Mesendoderm (in vitro differentiated cells): Measurements from ENCODE around the gene KIF6.

ENCODE experiments used
- DNase-seq: peaks from one replicate; pipeline ENCODE4 v3.0.0; 2013
- H2AK5ac ChIP-seq: 2 replicates; pipeline ENCODE4 v1.6.1; 2013; ENCODE audit warnings: low read length, inconsistent platforms
- H2BK120ac ChIP-seq: 2 replicates; pipeline ENCODE4 v1.6.1; 2013; ENCODE audit warnings: low read depth, mild to moderate bottlenecking, low read length, moderate library complexity, mixed read lengths
- H2BK15ac ChIP-seq: replicated peaks from 2 replicates; pipeline ENCODE4 v1.6.1; 2013; ENCODE audit warnings: low read depth, mild to moderate bottlenecking, moderate library complexity
- H2BK5ac ChIP-seq: 2 replicates; pipeline ENCODE4 v1.6.1; 2013; ENCODE audit warnings: low read length, inconsistent platforms
- H3K18ac ChIP-seq: 2 replicates; pipeline ENCODE4 v1.6.1; 2013; ENCODE audit warnings: mild to moderate bottlenecking, low read length, mixed read lengths
- H3K23ac ChIP-seq: one replicate; pipeline ENCODE4 v1.6.1; 2013; ENCODE audit warnings: low read length
- H3K27ac ChIP-seq: 2 replicates; pipeline ENCODE4 v1.5.1; 2013; ENCODE audit warnings: low read depth, mild to moderate bottlenecking, inconsistent platforms, low read length, moderate library complexity
- H3K27me3 ChIP-seq: 2 replicates; pipeline ENCODE4 v1.6.1; 2013; ENCODE audit warnings: low read length, control low read depth, mild to moderate bottlenecking, inconsistent platforms; ENCODE audit not compliant: insufficient read depth, poor library complexity
- H3K36me3 ChIP-seq: 2 replicates; pipeline ENCODE4 v1.6.1; 2013; ENCODE audit warnings: low read length, inconsistent platforms; ENCODE audit not compliant: control insufficient read depth, insufficient read depth
- H3K4ac ChIP-seq: one replicate; pipeline ENCODE4 v1.6.1; 2013; ENCODE audit warnings: low read depth, mild to moderate bottlenecking, low read length, moderate library complexity
- H3K4me1 ChIP-seq: 2 replicates; pipeline ENCODE4 v1.6.1; 2013; ENCODE audit warnings: low read depth, low read length, inconsistent platforms; ENCODE audit not compliant: control insufficient read depth
- H3K4me2 ChIP-seq: 2 replicates; pipeline ENCODE4 v1.6.1; 2013; ENCODE audit warnings: low read length
- H3K4me3 ChIP-seq: 2 replicates; pipeline ENCODE4 v1.5.1; 2013; ENCODE audit warnings: mild to moderate bottlenecking, low read length
- H3K56ac ChIP-seq: one replicate; pipeline ENCODE4 v1.6.1; 2013; ENCODE audit warnings: low read length
- H3K79me1 ChIP-seq: 2 replicates; pipeline ENCODE4 v1.6.1; 2013; ENCODE audit warnings: low read length, inconsistent platforms
- H3K79me2 ChIP-seq: 2 replicates; pipeline ENCODE4 v1.6.1; 2013; ENCODE audit warnings: mild to moderate bottlenecking, low read length; ENCODE audit not compliant: control insufficient read depth, insufficient read depth
- H3K9ac ChIP-seq: 2 replicates; pipeline ENCODE4 v1.6.1; 2013; ENCODE audit warnings: low read length, inconsistent platforms
- H4K5ac ChIP-seq: one replicate; pipeline ENCODE4 v1.6.1; 2013; ENCODE audit warnings: low read length
- H4K8ac ChIP-seq: one replicate; pipeline ENCODE4 v1.6.1; 2013; ENCODE audit warnings: low read depth, mild to moderate bottlenecking, control low read depth, low read length, moderate library complexity
- WGBS: extraction: QIAGEN DNeasy Blood & Tissue Kit; methylation state at CpG from one replicate; pipeline ENCODE4 v1.1.7; 2013; ENCODE audit warnings: low lambda C conversion rate, missing lambda C conversion rate; ENCODE audit not compliant: insufficient coverage; ENCODE audit errors: extremely low coverage; 5-methylcytosine and 5-hydroxymethylcytosine counted together

KIF6 gene

GRCh38 chr6:39375405-39375804, 349.8 kb downstream of the KIF6 start:
- Histone ChIP-seq H3K56ac (no peak overlapping the region), H3K79me2 (no peaks in the 10 kb centered on the region), H2BK5ac (no peak overlapping the region), H3K79me1 (no peaks in the 10 kb centered on the region), H3K9ac (no peak overlapping the region), H3K4ac (no peak overlapping the region), H3K4me2 (no peak overlapping the region), H3K27ac (no peak overlapping the region), H3K27me3 (no peaks in the 10 kb centered on the region), H3K18ac (no peak overlapping the region), H4K8ac (no peak overlapping the region), H3K4me3 (no peak overlapping the region), H3K23ac (no peak overlapping the region), H2BK120ac (no peak overlapping the region), H2AK5ac (no peak overlapping the region), H3K36me3 (no peaks in the 10 kb centered on the region), H2BK15ac (no peak overlapping the region), H3K4me1 (no peaks in the 10 kb centered on the region), H4K5ac (no peak overlapping the region)
- WGBS = no CpG with 5 or more reads among the region's 3 CpGs
- DNase-seq = no peak

- Histone ChIP-seq H2BK15ac (no peak overlapping the region), H2BK120ac (no peak overlapping the region), H3K4me2 (no peak overlapping the region), H3K23ac (no peak overlapping the region), H3K36me3 (no peaks in the 10 kb centered on the region), H2AK5ac (no peak overlapping the region), H3K9ac (no peak overlapping the region), H3K18ac (no peak overlapping the region), H3K4ac (no peak overlapping the region), H3K79me2 (no peaks in the 10 kb centered on the region), H3K4me3 (no peak overlapping the region), H3K27ac (no peak overlapping the region), H3K4me1 (peaks cover 4% of the 10 kb centered on the region), H2BK5ac (no peak overlapping the region), H3K27me3 (no peaks in the 10 kb centered on the region), H4K5ac (no peak overlapping the region), H3K79me1 (no peaks in the 10 kb centered on the region), H4K8ac (no peak overlapping the region), H3K56ac (no peak overlapping the region)
- WGBS = no CpG with 5 or more reads among the region's 3 CpGs
- no peak for DNase-seq
Observed at GRCh38 chr6:39370390-39370789, 354.8 kb downstream of the KIF6 start.

GRCh38 chr6:39369987-39370386, 355.2 kb downstream of the KIF6 start:
- Histone ChIP-seq H3K79me1 (no peaks in the 10 kb centered on the region), H3K23ac (no peak overlapping the region)
- WGBS = no CpG with 5 or more reads among the region's 1 CpG

GRCh38 chr6:39367700-39368099, 357.5 kb downstream of the KIF6 start:
- H3K27me3 ChIP-seq = no peaks in the 10 kb centered on the region
- no peak overlapping the region for H3K27ac ChIP-seq
- H3K36me3 ChIP-seq = no peaks in the 10 kb centered on the region
- no peak overlapping the region for H2BK15ac ChIP-seq
- H3K56ac ChIP-seq = no peak overlapping the region
- no peak overlapping the region for H3K18ac ChIP-seq
- H2AK5ac ChIP-seq = no peak overlapping the region
- H3K23ac ChIP-seq = no peak overlapping the region
- no peak overlapping the region for H3K4ac ChIP-seq
- no peak overlapping the region for H4K5ac ChIP-seq
- H3K4me1 ChIP-seq = peaks cover 4% of the 10 kb centered on the region
- no peak overlapping the region for H2BK120ac ChIP-seq
- H3K79me1 ChIP-seq = no peaks in the 10 kb centered on the region
- no peak overlapping the region for H2BK5ac ChIP-seq
- no peak overlapping the region for H3K4me2 ChIP-seq
- DNase-seq = no peak
- H4K8ac ChIP-seq = no peak overlapping the region
- H3K4me3 ChIP-seq = no peak overlapping the region
- WGBS = no CpG with 5 or more reads among the region's 3 CpGs
- H3K79me2 ChIP-seq = no peaks in the 10 kb centered on the region
- no peak overlapping the region for H3K9ac ChIP-seq

More at GRCh38 chr6:39369987-39370386, 355.2 kb downstream of the KIF6 start:
- Histone ChIP-seq H3K4me1 (peaks cover 4% of the 10 kb centered on the region), H3K18ac (no peak overlapping the region), H3K36me3 (no peaks in the 10 kb centered on the region), H2BK120ac (no peak overlapping the region), H3K27me3 (no peaks in the 10 kb centered on the region), H2AK5ac (no peak overlapping the region), H3K4me2 (no peak overlapping the region), H3K27ac (no peak overlapping the region), H4K8ac (no peak overlapping the region), H4K5ac (no peak overlapping the region), H2BK5ac (no peak overlapping the region), H3K4me3 (no peak overlapping the region), H2BK15ac (no peak overlapping the region), H3K9ac (no peak overlapping the region), H3K4ac (no peak overlapping the region), H3K79me2 (no peaks in the 10 kb centered on the region), H3K56ac (no peak overlapping the region)
- no peak for DNase-seq

GRCh38 chr6:39366931-39367618, 358.1 kb downstream of the KIF6 start:
- peak; percentile 62 for DNase-seq
- Histone ChIP-seq H2BK5ac (no peak overlapping the region), H3K18ac (no peak overlapping the region), H3K79me2 (no peaks in the 10 kb centered on the region), H3K27me3 (no peaks in the 10 kb centered on the region), H3K56ac (no peak overlapping the region), H3K4me2 (no peak overlapping the region), H3K27ac (no peak overlapping the region), H2BK120ac (no peak overlapping the region), H3K9ac (no peak overlapping the region), H3K23ac (no peak overlapping the region), H3K4me1 (peaks cover 6% of the 10 kb centered on the region), H2AK5ac (no peak overlapping the region), H4K5ac (no peak overlapping the region), H3K36me3 (no peaks in the 10 kb centered on the region), H4K8ac (no peak overlapping the region), H3K79me1 (no peaks in the 10 kb centered on the region), H2BK15ac (no peak overlapping the region), H3K4ac (no peak overlapping the region), H3K4me3 (no peak overlapping the region)
- WGBS = no CpG with 5 or more reads among the region's 9 CpGs
